HS-5 (cell line): ENCODE results near the gene MLPH.

Experiments used
- DNase-seq: peaks from one replicate; pipeline ENCODE4 v3.0.0-alpha.2; 2012; ENCODE audit warnings: low read depth

Gene MLPH

GRCh38 chr2:237603718-237604362 lies 116.8 kb downstream of the MLPH start:
- DNase-seq, result no peak

- DNase-seq, result no peak
Measured at GRCh38 chr2:237604391-237604790, 117.3 kb downstream of the MLPH start.
